22Rv1 (cell line): ENCODE data around the gene ASCL5.

Experiments
- ZFX ChIP-seq: fragments of 450-650 bp; IDR thresholded peaks from 2 replicates; pipeline ENCODE4 v1.6.1; 2017; ENCODE audit warnings: antibody characterized with exemption, borderline replicate concordance
- TF ChIP-seq, protein P1 (sequence below): fragments of 450-650 bp; IDR thresholded peaks from 2 replicates; pipeline ENCODE4 v1.5.1; 2017; ENCODE audit warnings: mild to moderate bottlenecking

- TF ChIP-seq, protein P1, sequence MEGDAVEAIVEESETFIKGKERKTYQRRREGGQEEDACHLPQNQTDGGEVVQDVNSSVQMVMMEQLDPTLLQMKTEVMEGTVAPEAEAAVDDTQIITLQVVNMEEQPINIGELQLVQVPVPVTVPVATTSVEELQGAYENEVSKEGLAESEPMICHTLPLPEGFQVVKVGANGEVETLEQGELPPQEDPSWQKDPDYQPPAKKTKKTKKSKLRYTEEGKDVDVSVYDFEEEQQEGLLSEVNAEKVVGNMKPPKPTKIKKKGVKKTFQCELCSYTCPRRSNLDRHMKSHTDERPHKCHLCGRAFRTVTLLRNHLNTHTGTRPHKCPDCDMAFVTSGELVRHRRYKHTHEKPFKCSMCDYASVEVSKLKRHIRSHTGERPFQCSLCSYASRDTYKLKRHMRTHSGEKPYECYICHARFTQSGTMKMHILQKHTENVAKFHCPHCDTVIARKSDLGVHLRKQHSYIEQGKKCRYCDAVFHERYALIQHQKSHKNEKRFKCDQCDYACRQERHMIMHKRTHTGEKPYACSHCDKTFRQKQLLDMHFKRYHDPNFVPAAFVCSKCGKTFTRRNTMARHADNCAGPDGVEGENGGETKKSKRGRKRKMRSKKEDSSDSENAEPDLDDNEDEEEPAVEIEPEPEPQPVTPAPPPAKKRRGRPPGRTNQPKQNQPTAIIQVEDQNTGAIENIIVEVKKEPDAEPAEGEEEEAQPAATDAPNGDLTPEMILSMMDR, result no peak
- TF ChIP-seq ZFX, result no peak
Observed at GRCh38 chr1:201141418-201141817, 14.4 kb upstream of the ASCL5 start.
